ENCODE measurements around the gene STAB1. TPM values are rescaled to one million over a fixed set of nuclear protein-coding genes. Genes with fewer than 3 reads are reported as not detected.

STAB1 gene
- total and polyA plus RNA-seq, 2 of the 8 experiments (the other 6 are each of a cell fraction or from before 2014, with no cell fraction given): 1.0 to 1.9 TPM

DNA sequence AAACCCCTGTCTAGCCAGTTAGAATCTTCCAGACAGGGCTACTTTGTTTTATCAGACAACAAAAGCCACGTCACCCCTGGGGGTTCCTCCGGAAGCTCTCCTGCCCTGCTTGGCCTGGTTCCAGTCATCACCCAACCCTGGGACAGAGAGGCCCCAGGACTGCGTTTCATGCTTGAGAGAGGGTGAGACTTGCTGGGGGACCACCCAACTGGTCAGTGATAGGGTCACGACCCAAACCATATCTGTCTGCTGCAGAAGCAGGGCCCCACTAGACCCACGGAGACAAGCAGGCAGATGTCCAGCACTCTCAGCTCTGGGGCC, 37.3 kb downstream of the STAB1 start:
- Histone ChIP-seq H2BK120ac (replicated peaks; ENCODE audit: low read depth, low read length) (no peak overlapping the region), H3K4me2 (ENCODE audit: insufficient read depth in 1 of 2, low read depth in 2 of 2, low read length in 2 of 2) (peak overlapping the region; percentile 89), H3K9me3 (ENCODE audit: insufficient read depth in 2 of 2, low read depth in 1 of 2, low read length in 1 of 2) (no peaks in the 10 kb centered on the region), H3K79me1 (ENCODE audit: low read depth, low read length) (peaks cover 38% of the 10 kb centered on the region), H3K23me2 (ENCODE audit: low read depth, low read length) (peaks cover 23% of the 10 kb centered on the region), H3K9ac (replicated peaks in 1 of 4; ENCODE audit: extremely low read depth in 1 of 4, low read depth in 3 of 4, low read length in 3 of 4) (peak overlapping the region in 3 of 4 experiments; percentile 23 to 73 (median 63); a peak in 4 of 7 replicates), H3K79me2 (ENCODE audit: control insufficient read depth in 1 of 2, insufficient read depth in 2 of 2, low read length in 2 of 2) (peaks cover 1 to 44% of the 10 kb centered on the region in 2 experiments; a peak in 3 of 4 replicates), H3K18ac (ENCODE audit: extremely low read depth, low read length) (no peak overlapping the region), H3K14ac (ENCODE audit: insufficient read length) (no peak overlapping the region), H2BK15ac (ENCODE audit: low read length) (no peak overlapping the region), H4K91ac (replicated peaks; ENCODE audit: insufficient read length, low read length) (no peak overlapping the region), H3K27ac (ENCODE audit: low read depth, low read length) (no peak overlapping the region), H3K4me3 (ENCODE audit: extremely low read depth in 1 of 4, insufficient read depth in 2 of 4, low read depth in 3 of 4, low read length in 4 of 4) (peak overlapping the region; percentile 61 to 84 (median 66)), H4K8ac (ENCODE audit: extremely low read depth, insufficient read depth, low read length) (no peak overlapping the region; the same call in 1 of the 2 replicates), H3K4ac (replicated peaks; ENCODE audit: insufficient read length, low read depth, low read length) (peak overlapping the region; percentile 19), H2BK20ac (ENCODE audit: low read length) (no peak overlapping the region), H4K20me1 (replicated peaks in 1 of 2; ENCODE audit: control insufficient read depth in 1 of 2, insufficient read depth in 2 of 2, low read length in 2 of 2) (peaks cover 14 to 33% of the 10 kb centered on the region in 2 experiments), H2BK5ac (ENCODE audit: low read depth, low read length) (no peak overlapping the region), H4K5ac (ENCODE audit: insufficient read length, low read depth, low read length) (no peak overlapping the region), H2AK5ac (ENCODE audit: low read depth, low read length) (no peak overlapping the region), H3K23ac (ENCODE audit: insufficient read length) (no peak overlapping the region), H3K36me3 (ENCODE audit: control insufficient read depth in 2 of 4, insufficient read depth in 4 of 4, low read length in 3 of 4) (peaks cover 14 to 24% (median 18%) of the 10 kb centered on the region in 4 experiments), H2AFZ (ENCODE audit: low read length) (no peak overlapping the region), H2BK12ac (ENCODE audit: low read depth, low read length) (no peak overlapping the region), H3K27me3 (replicated peaks in 1 of 4; ENCODE audit: control insufficient read depth in 3 of 4, extremely low read depth in 1 of 4, insufficient read depth in 3 of 4, low read length in 3 of 4) (no peaks in the 10 kb centered on the region), H3K56ac (replicated peaks; ENCODE audit: insufficient read length, low read depth, low read length) (no peak overlapping the region), H3K4me1 (replicated peaks in 1 of 4; ENCODE audit: control insufficient read depth in 3 of 4, insufficient read depth in 4 of 4, low read length in 3 of 4) (peaks cover 0 to 25% (median 16%) of the 10 kb centered on the region in 4 experiments; a peak in 6 of 7 replicates)
- TF ChIP-seq CBX8 (IDR thresholded peaks at IDR 0.05; ENCODE audit: borderline replicate concordance, low read depth, low read length) (no peak), CHD1 (IDR thresholded peaks at IDR 0.05; ENCODE audit: low read depth, low read length) (no peak), NRF1 (IDR thresholded peaks at IDR 0.05; ENCODE audit: low read depth, low read length) (no peak), TEAD4 (IDR thresholded peaks at IDR 0.05; ENCODE audit: low read depth, low read length) (no peak), SIRT6 (IDR thresholded peaks at IDR 0.05; ENCODE audit: low read length) (no peak)
- WGBS, 2 experiments (ENCODE audit: extremely low coverage in 1 of 2, insufficient coverage in 1 of 2, insufficient read length in 1 of 2, insufficient replicate concordance in 2 of 2, low coverage in 1 of 2, low lambda C conversion rate in 2 of 2, missing lambda C conversion rate in 1 of 2): 50% methylated on average over 5 of the region's 5 CpGs; no CpG with 5 or more reads in 1 of the 2 experiments
- no peak for FAIRE-seq
- ChIA-PET POLR2A (ENCODE audit: partially characterized antibody) (interaction anchor here (0.8 to 3.0 kb wide), 7 partner anchors 9 to 159 kb away, joined by 3 to 25 read pairs (median 5); no protein-coding TSS in a partner anchor), CTCF (ENCODE audit: partially characterized antibody) (interaction anchor here (1.0 kb wide), 1 partner anchor 29 kb away, joined by 3 read pairs; no protein-coding TSS in a partner anchor)
- DNase-seq (ENCODE audit: low read depth in 1 of 2, low spot score in 2 of 2): no peak
